ENCODE measurements around the gene UBALD2. TPM values are rescaled to one million over a fixed set of nuclear protein-coding genes. Genes with fewer than 3 reads are reported as not detected.

Gene UBALD2
- total and polyA plus RNA-seq, 2 of the 13 experiments (the other 11 are each of a cell fraction or from before 2014, with no cell fraction given), result 3.3 to 89.7 TPM

- peak; percentile 78; the same call in 1 of the 2 replicates for TF ChIP-seq ZMYM2 (CRISPR knock-in tag; IDR thresholded peaks at IDR 0.05)
- no peak for TF ChIP-seq ZNF570 (CRISPR knock-in tag; IDR thresholded peaks at IDR 0.05; ENCODE audit: borderline replicate concordance)
- TF ChIP-seq SPEN (CRISPR knock-in tag; IDR thresholded peaks at IDR 0.05; ENCODE audit: low read depth), result 0 out of 2 replicates have a peak, but pooled peaks have one; percentile 38
- no peak for TF ChIP-seq SMARCE1 (IDR thresholded peaks at IDR 0.05; ENCODE audit: borderline replicate concordance)
- TF ChIP-seq EHMT2 (IDR thresholded peaks at IDR 0.05; ENCODE audit: borderline replicate concordance, low read depth, low read length), result no peak; the same call in 1 of the 2 replicates
- no peak for TF ChIP-seq HES4 (CRISPR knock-in tag; IDR thresholded peaks at IDR 0.05; ENCODE audit: borderline replicate concordance)
- peak; percentile 82 for TF ChIP-seq GATAD2A (CRISPR knock-in tag; IDR thresholded peaks at IDR 0.05)
- TF ChIP-seq ZSCAN30 (CRISPR knock-in tag; IDR thresholded peaks at IDR 0.05), result no peak
- TF ChIP-seq AFF4 (CRISPR knock-in tag; IDR thresholded peaks at IDR 0.05), result no peak
- TF ChIP-seq ZNF101 (CRISPR knock-in tag; IDR thresholded peaks at IDR 0.05; ENCODE audit: borderline replicate concordance, low read depth), result no peak
- TF ChIP-seq RELA (CRISPR knock-in tag; IDR thresholded peaks at IDR 0.05), result no peak
- no peak for TF ChIP-seq GATAD1 (CRISPR knock-in tag; IDR thresholded peaks at IDR 0.05)
- TF ChIP-seq ZNF710 (CRISPR knock-in tag; IDR thresholded peaks at IDR 0.05; ENCODE audit: borderline replicate concordance), result no peak
- no peak for TF ChIP-seq NR1H2 (CRISPR knock-in tag; IDR thresholded peaks at IDR 0.05; ENCODE audit: borderline replicate concordance, low read depth)
- no peak for TF ChIP-seq MEIS1 (CRISPR knock-in tag; IDR thresholded peaks at IDR 0.05; ENCODE audit: borderline replicate concordance)
- TF ChIP-seq RAD51 (IDR thresholded peaks at IDR 0.05; ENCODE audit: borderline replicate concordance), result no peak
- TF ChIP-seq ZNF383 (CRISPR knock-in tag; IDR thresholded peaks at IDR 0.05; ENCODE audit: borderline replicate concordance), result no peak
- no peak for TF ChIP-seq MLXIP (CRISPR knock-in tag; IDR thresholded peaks at IDR 0.05; ENCODE audit: borderline replicate concordance)
- peak; percentile 46 for TF ChIP-seq FOXP4 (CRISPR knock-in tag; IDR thresholded peaks at IDR 0.05)
- 0 out of 2 replicates have a peak, but pooled peaks have one; percentile 30 for TF ChIP-seq KLF12 (CRISPR knock-in tag; IDR thresholded peaks at IDR 0.05; ENCODE audit: borderline replicate concordance)
Measured at GRCh38 chr17:76237859-76238313, 27.3 kb upstream of the UBALD2 start (continued).

Measured in HepG2 (cell line).